Prostate gland (tissue), 2 donors: Measurements from ENCODE around the gene MAP7D1.

Source experiments
- CTCF ChIP-seq, 4 experiments: fragments of 200-600 bp in 2 of 4; fragments of 450-650 bp in 2 of 4; sonication (generic) in 2 of 4; IDR thresholded peaks; 1 replicate in 3 of 4; 2 replicates in 1 of 4; pipeline ENCODE4 v1.5.1; 2016 to 2019; ENCODE audit warnings: antibody characterized with exemption in 4 of 4, mild to moderate bottlenecking in 2 of 4, moderate library complexity in 2 of 4
- POLR2A ChIP-seq: fragments of 450-650 bp; IDR thresholded peaks from one replicate; pipeline ENCODE4 v1.6.1; 2016; ENCODE audit warnings: antibody characterized with exemption, mild to moderate bottlenecking

- TF ChIP-seq CTCF (IDR thresholded peaks at IDR 0.05) (no peak), POLR2A (no peak)
Observed at GRCh38 chr1:36144413-36144812, 11.5 kb upstream of the MAP7D1 start.
